Erythroblast (primary cell): Measurements from ENCODE around the gene PCLO.

Experiments
- DNase-seq, 2 experiments: peaks; one replicate each; lab custom pipeline; 2025; lab: John Stamatoyannopoulos, UW
- GATA1 ChIP-seq: IDR thresholded peaks from 2 replicates; pipeline ENCODE4 v1.6.1; 2011; ENCODE audit warnings: low read depth, mild to moderate bottlenecking, control low read depth, low read length, moderate library complexity
- POLR2A ChIP-seq: IDR thresholded peaks from 2 replicates; pipeline ENCODE4 v1.6.1; 2011; ENCODE audit warnings: mild to moderate bottlenecking, low read length

Gene PCLO

GRCh38 chr7:83156006-83156405, 6.7 kb downstream of the PCLO start:
- no peak for DNase-seq
- TF ChIP-seq POLR2A, result no peak
- no peak for TF ChIP-seq GATA1

- no peak for TF ChIP-seq GATA1
- no peak for TF ChIP-seq POLR2A
- DNase-seq, result no peak
These were observed 7.3 kb downstream of the PCLO start for GRCh38 chr7:83155407-83155806.

GRCh38 chr7:83153419-83153818, 9.3 kb downstream of the PCLO start:
- TF ChIP-seq GATA1 (no peak), POLR2A (no peak)
- DNase-seq, result no peak

GRCh38 chr7:83150310-83150709, 12.4 kb downstream of the PCLO start:
- no peak for DNase-seq
- TF ChIP-seq GATA1, result no peak
- TF ChIP-seq POLR2A, result no peak

- no peak for DNase-seq
- TF ChIP-seq GATA1 (no peak), POLR2A (no peak)
These were observed 13.2 kb downstream of the PCLO start for GRCh38 chr7:83149466-83149865.

GRCh38 chr7:83148776-83149175, 13.9 kb downstream of the PCLO start:
- TF ChIP-seq GATA1 (no peak), POLR2A (no peak)
- no peak for DNase-seq

GRCh38 chr7:83143107-83143506, 19.6 kb downstream of the PCLO start:
- TF ChIP-seq POLR2A (no peak), GATA1 (no peak)
- no peak for DNase-seq

GRCh38 chr7:83142365-83142764, 20.3 kb downstream of the PCLO start:
- TF ChIP-seq POLR2A (no peak), GATA1 (no peak)

GRCh38 chr7:83141927-83142326, 20.8 kb downstream of the PCLO start:
- no peak for TF ChIP-seq POLR2A
- no peak for TF ChIP-seq GATA1
- no peak for DNase-seq

More at GRCh38 chr7:83142365-83142764, 20.3 kb downstream of the PCLO start:
- DNase-seq, result no peak

GRCh38 chr7:83130623-83131545, 31.8 kb downstream of the PCLO start:
- no peak for TF ChIP-seq POLR2A
- TF ChIP-seq GATA1, result no peak
- DNase-seq, result no peak

- DNase-seq, result no peak
- TF ChIP-seq GATA1, result no peak
- TF ChIP-seq POLR2A, result no peak
These were observed 32.5 kb downstream of the PCLO start for GRCh38 chr7:83130191-83130590.

GRCh38 chr7:83119494-83119893, 43.2 kb downstream of the PCLO start:
- no peak for DNase-seq
- no peak for TF ChIP-seq GATA1
- TF ChIP-seq POLR2A, result no peak

- DNase-seq, result no peak
- no peak for TF ChIP-seq POLR2A
- TF ChIP-seq GATA1, result no peak
These were observed 43.7 kb downstream of the PCLO start for GRCh38 chr7:83119026-83119382.

GRCh38 chr7:83118347-83119025, 44.2 kb downstream of the PCLO start:
- DNase-seq, result no peak
- TF ChIP-seq GATA1, result no peak
- no peak for TF ChIP-seq POLR2A
